HG03196 (cell line): ENCODE measurements around the gene DLL4.

Experiments used
- ATAC-seq: cut with Tn5 transposase; IDR thresholded peaks from one replicate; pipeline ENCODE4 v1.9.1; 2021; ENCODE audit not compliant: unreplicated experiment

The DLL4 gene

GRCh38 chr15:40906091-40906990 lies 22.8 kb upstream of the DLL4 start:
- ATAC-seq, result peak; percentile 67

GRCh38 chr15:40906991-40907802 lies 21.9 kb upstream of the DLL4 start:
- peak; percentile 4 for ATAC-seq

DNA sequence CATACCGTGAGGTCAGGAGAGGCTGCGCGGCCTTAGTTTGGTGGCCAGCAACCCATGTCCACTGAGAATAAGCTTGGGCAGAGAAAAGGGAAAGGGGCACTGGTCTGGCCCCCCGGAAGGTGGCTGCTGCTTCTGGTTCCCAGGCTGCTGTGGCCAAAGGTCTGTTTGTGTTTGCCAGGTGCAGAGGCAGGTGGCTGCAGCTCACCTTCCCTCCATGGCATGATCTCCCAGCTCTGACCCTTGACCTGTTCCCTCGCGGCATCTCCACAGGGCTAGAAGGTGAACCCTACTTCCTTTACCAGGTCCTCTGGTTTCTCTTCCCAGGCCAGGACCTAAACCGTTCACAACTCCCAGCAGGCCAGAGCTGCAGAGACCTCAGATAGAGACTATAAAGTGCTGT lies 21.0 kb upstream of the DLL4 start:
- no peak for ATAC-seq

- ATAC-seq, result no peak
Observed at GRCh38 chr15:40909662-40910630, 19.2 kb upstream of the DLL4 start.

DNA sequence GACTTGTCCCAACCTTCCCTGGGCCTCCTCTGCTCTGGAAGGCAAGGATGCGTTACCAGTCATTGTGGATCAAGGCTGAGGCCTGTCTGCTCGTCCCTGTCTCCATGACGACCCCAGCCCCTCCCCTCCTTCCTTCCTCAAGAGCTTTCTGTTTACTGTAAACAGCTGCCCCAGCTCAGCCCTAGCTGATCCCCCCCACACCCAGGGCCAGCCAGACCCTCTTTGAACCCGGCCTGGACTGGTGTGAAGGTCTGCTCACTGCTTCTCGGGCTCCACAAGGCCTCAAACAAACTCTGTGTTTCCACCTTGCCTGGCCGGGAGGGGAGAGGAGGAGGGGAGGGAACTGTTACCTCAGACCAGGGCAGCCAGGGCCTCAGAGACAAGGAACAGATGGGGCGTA lies 18.0 kb upstream of the DLL4 start:
- no peak for ATAC-seq

DNA sequence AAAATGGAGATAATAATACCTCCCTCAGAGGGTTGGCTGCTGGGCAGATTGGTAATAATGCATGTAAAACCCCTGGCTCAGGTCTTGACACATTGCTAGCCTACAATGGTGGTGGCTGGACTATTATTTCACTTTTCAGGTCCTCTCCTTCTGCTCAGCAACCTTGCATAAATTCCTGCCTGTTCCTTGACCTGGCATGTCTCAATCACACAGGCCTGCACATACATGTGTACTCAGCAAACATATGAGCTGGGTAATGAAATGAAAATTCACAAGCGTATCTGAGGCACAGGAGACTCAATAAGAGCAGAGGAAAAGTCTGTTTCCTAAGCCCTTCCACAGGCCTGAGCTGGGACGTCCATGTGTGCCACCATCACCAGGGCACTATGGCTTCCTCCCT lies 17.4 kb upstream of the DLL4 start:
- ATAC-seq, result no peak

DNA sequence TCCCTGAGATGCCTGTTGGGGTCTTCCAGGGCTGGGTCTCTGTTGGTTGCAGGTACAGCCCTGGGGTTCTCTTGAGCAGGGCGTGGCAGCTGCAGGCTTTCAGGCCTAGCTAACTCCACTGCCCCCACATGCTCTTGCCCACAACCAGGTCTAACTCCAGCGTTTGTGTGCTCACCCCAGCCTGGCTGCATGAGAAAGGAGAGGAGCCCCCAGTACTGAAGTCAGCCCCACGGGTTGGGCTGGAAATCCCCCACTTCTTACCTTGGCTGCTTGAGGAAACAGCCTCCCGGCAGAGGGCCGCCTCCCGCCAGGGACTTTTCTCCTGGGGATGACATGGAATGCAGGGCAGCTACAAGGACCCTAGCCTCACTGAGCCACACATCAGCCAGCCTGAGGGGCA lies 16.7 kb upstream of the DLL4 start:
- no peak for ATAC-seq

DNA sequence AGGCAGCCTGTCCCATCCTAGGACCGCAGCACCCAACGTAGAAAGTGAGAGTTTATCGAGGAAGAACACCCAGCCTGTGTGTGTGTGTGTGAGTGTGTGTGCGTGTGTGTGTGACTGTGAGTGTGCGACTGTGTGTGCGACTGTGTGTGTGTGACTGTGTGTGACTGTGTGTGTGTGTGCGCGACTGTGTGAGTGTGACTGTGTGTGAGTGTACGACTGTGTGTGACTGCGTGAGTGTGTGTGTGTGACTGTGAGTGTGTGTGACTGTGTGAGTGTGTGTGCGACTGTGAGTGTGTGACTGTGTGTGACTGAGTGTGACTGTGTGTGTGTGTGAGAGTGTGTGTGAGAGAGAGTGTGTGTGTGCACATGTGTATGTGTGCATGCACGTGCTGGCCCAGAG lies 15.1 kb upstream of the DLL4 start:
- no peak for ATAC-seq

GRCh38 chr15:40914486-40914885 lies 14.7 kb upstream of the DLL4 start:
- no peak for ATAC-seq

GRCh38 chr15:40915116-40915661 lies 14.0 kb upstream of the DLL4 start:
- ATAC-seq, result no peak

GRCh38 chr15:40915679-40916078 lies 13.5 kb upstream of the DLL4 start:
- no peak for ATAC-seq

GRCh38 chr15:40917585-40917984 lies 11.6 kb upstream of the DLL4 start:
- ATAC-seq, result no peak

DNA sequence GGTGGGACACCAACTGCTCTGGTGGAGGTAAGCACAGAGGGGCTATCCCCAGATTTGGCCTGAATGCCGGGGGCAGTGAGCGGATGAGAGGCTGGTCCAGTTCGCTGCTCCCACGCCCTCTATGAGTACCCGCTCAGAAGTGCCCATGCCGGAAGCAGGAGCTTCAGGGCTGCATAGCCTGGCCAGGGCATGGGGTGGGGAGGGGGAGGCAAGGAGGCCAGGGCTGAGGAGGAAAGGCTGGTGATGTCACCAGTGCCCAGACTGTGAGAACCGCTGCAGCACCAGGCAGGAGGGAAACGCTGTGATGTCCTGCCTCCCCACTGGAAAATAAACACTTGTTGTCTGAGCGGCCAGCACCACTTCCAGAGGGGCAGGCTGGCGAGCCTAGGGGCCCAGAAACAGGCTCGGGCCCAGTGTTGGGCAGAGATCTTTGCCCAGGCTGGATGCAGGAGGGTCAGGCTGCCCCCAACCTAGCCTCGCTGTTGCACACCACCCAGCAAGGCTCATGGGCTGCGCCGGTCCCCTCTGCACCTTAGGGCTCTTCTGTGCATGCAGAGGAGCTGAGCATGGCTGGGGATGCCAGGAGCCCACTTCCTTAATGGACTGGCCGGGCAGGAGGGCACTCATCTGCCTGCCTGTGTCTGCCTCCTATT lies 10.9 kb upstream of the DLL4 start:
- ATAC-seq, result no peak

DNA sequence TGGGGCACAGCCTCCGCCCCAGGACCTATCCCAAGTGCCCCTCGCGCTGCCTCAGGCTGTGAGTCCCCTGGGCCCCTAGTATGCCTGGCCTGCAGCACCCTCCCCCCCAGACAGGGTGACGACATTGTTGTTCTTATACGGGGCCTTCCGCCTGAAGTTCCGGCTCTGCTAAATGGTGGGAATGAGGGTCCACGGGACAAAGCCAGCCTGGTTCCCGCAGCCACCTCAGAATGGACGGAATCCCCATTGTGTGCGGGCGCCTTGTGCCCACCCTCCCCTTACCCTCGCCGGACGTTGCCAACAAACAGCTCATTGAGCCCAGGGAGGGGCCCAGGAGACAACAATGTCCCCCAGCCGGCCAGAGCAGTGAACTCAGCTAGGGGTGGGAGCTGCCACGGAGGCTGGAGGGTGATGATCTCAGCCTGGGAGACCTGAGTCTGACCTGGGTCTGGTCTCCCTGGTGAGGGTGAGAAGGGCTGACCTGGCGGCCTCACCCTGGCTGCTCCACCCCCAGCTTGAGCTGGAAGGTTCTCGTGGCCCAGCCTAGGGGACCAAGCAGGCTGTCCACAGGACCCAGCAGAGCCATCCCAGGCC lies 10.2 kb upstream of the DLL4 start:
- no peak for ATAC-seq

DNA sequence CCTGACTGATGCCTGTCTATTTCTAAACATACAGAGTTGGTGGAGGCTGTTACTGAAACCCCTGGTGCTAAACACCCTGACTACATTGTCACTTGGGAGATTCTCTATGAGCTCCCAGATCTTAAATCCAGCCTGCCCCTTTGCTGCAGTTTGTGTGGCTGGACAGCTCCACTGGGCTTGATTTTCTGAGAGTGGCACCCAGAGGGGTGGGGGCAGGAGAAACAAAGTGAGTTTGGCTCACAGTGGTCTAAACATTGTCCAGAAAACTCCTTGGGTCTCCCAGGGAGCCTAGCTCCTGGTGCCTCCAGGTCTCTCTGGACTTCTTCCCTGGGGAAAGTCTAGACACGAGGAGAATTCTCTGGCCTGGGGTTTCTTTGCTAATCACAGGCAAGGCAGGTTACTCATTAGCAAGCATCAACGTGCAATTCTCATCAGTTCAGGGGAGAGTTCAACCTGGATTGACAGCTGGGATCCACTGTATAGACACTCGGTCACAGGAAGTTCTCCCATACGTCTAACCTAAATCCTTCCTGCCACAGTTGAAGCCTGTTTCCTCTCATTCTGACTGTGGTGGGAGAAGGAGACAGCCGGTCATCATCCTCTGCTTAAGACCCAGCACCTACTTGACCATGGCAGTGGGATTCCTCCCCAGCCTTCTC lies 7.1 kb upstream of the DLL4 start:
- ATAC-seq, result no peak

DNA sequence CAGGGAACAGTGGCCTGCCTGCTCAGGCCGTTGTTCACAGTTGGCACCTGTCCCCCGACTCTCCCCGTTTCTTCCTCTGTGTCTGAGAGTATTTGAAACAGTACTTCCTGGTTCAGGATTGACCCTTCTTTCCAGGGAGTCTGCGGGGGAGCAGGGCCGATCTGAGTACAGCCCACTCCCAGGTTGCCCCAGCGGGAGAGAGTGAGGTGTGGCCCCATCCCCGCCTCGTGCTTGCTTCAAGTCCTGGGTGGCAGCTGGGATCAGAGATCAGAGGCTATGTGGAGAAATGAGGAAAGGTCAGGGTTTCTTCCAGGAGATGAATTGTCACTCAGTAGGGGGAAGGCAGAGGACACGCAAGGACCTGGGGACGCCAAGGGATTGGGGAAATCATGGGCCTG lies 6.5 kb upstream of the DLL4 start:
- no peak for ATAC-seq

GRCh38 chr15:40923551-40923950 lies 5.6 kb upstream of the DLL4 start:
- no peak for ATAC-seq

GRCh38 chr15:40925495-40925862 lies 3.7 kb upstream of the DLL4 start:
- ATAC-seq, result no peak

- no peak for ATAC-seq
Observed at GRCh38 chr15:40925863-40926658, 3.1 kb upstream of the DLL4 start.
